ENCODE results near the gene PPP6R1.
"Not testable (repeated sequence)": the region's sequence is repeated elsewhere in the genome, so short reads cannot be mapped to it uniquely, and the experiment has no call there.

PPP6R1 gene

DNA sequence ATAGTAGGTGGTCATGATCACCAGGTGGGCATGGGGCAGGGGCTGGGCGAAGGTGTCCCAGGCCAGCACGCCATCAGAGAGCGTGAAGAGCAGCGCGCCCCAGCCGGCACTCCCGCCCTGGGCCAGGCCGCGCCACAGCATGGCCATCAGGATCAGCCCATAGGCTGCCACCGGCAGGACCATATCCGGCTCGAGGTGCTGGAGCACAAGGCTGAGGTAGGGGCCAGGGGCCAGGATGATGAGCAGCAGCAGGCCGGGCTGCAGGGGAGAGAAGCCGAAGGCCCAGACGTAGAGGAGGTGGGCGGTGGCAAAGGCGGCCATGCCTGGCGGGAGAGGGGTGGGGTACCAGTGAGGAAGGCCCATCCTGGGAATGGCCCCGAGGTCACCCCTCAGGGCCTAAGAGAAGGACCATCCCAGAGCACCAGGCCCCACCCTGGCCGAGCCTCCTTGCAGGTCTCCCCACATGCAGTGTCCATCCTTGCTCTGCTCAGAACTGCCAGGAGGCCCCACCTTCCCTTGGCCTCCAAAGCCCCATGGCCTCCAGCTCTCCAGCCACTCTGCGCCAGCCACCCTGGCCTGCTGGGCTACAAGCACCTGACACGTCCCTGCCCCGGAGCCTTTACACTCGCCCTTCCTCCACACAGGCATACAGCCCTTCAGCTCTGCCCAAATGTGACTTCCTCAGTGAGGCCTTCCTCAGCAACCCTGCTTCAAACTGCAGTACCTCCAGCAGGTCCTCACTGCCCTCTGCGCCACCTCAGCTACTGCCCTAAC, 31.4 kb downstream of the PPP6R1 start:
- DNase-seq (ENCODE audit: insufficient read length, low spot score) (no peak), FAIRE-seq (no peak)
- no peak for TF ChIP-seq CTCF (IDR thresholded peaks at IDR 0.05; ENCODE audit: insufficient read depth, missing control alignments)

- FAIRE-seq: no peak
- no peak for DNase-seq (ENCODE audit: insufficient read length, low spot score)
- TF ChIP-seq CTCF (IDR thresholded peaks at IDR 0.05; ENCODE audit: insufficient read depth, missing control alignments): no peak
Observed at GRCh38 chr19:55226788-55227187, 32.0 kb downstream of the PPP6R1 start.

GRCh38 chr19:55226273-55226672, 32.5 kb downstream of the PPP6R1 start:
- no peak for TF ChIP-seq CTCF (IDR thresholded peaks at IDR 0.05; ENCODE audit: insufficient read depth, missing control alignments)
- no peak for DNase-seq (ENCODE audit: insufficient read length, low spot score)
- FAIRE-seq: no peak

DNA sequence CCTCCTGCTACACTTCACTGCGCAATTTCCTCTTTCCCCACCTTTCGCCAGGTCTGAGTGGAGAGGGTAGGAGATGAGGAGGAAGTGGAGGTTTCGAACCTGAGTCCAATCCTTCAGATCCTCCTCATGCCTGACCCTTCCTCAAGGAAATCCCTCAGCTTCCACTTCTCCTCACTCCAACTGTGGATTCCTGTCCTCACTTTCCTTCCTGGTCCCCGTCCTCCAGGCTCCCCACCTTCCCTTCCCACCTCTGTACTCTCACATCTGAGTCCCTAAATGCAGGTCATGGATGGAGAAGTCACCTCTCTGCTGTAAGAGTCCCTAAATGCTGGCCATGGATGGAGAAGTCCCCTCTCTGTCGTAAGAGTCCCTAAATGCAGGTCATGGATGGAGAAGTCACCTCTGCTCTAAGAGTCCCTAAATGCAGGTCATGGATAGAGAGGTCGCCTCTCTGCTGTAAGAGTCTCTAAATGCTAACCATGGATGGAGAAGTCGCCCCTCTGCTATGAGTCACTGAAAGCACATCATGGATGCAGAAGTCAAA, 33.3 kb downstream of the PPP6R1 start:
- no peak for FAIRE-seq
- no peak for DNase-seq (ENCODE audit: insufficient read length, low spot score)
- TF ChIP-seq CTCF (IDR thresholded peaks at IDR 0.05; ENCODE audit: insufficient read depth, missing control alignments): no peak

GRCh38 chr19:55224679-55225414, 34.0 kb downstream of the PPP6R1 start:
- FAIRE-seq; DNase-seq (ENCODE audit: insufficient read length, low spot score): not testable (repeated sequence)

DNA sequence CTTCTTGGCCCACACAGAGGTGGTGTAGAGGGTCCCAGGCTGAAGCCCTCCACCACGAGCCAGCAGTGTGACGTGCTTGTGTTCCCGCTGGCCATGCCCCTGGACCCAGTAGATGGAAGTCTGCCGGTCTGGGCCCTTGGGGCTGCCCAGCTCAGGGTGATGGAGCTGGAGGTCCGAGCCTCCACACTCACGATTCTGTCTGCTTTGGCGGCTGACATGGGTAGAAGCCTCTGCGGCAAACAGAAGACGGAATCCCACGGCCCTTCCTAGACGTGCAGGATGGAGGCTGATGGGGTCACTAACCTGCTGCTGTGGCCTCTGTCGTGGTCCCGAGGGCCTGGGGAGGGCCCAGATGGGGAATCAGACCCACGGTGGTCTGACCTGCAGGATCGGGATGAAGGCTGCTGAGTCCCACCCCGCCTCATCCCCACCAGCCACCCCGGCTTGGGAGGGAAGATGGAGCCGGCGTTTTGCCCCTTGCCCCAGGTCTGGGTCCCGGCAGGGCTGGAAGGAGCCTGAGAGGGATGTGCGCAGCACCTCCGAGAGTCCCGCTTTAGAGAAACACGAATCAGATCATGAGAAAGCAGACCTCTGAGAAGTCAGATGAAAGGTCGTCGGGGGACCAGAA, 34.7 kb downstream of the PPP6R1 start:
- FAIRE-seq (no peak), DNase-seq (ENCODE audit: insufficient read length, low spot score) (no peak)
- no peak for TF ChIP-seq CTCF (IDR thresholded peaks at IDR 0.05; ENCODE audit: insufficient read depth, missing control alignments)

DNA sequence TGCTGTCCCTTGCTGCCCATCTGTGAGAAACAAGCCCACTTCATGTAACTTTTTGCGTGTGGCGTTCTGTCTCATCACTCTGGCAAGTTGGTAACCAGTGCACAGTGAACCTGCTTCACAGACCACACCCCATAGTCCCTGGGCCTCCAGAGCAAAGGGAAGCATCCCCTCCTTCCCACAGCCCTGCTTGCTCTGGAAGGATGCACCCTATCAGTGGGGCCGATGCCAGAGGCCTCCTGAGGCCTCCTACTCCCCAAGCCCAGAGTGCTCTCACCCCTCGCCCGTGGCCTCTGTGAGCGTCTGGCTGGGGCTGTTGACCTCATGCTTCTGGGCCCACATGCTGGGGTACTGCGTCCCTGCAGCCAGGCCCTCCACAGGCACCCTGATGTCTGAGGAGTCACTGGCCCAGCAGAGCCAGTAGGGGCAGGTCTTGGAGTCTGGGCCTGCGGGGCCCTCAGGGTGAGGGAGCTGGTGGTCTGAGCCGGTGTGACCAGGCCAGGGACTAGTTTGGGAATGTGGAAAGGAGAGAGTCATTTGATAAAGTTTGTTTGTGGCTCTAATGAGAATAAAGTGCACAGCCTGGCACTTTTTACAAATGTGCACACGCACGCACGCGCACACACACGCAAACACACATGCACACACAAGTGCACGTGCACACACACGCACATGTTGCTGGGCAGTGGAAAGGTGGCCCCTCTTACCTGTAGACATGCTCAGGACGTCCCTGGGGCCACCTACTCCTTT, 35.4 kb downstream of the PPP6R1 start:
- TF ChIP-seq CTCF (IDR thresholded peaks at IDR 0.05; ENCODE audit: insufficient read depth, missing control alignments): no peak
- FAIRE-seq: no peak

More for the DNA sequence above, 35.4 kb downstream of the PPP6R1 start:
- no peak for DNase-seq (ENCODE audit: insufficient read length, low spot score)

Measured in D721Med (cell line).